Activated naive CD8-positive, alpha-beta T cell treated with anti-CD3 and anti-CD28 coated beads, Interleukin-2, amount 50 U/mL, for 16 hours (primary cell): ENCODE data around the gene ODAD4.

Source experiments
- DNase-seq: peaks from one replicate; pipeline ENCODE4 v3.0.0-alpha.2; 2020; ENCODE audit warnings: low read depth, low spot score

The ODAD4 gene

GRCh38 chr17:41971721-41972523 is 41.5 kb downstream of the ODAD4 start:
- DNase-seq = no peak

- DNase-seq = no peak
Measured at GRCh38 chr17:41972571-41973407, 42.4 kb downstream of the ODAD4 start.

- DNase-seq = no peak
Measured at GRCh38 chr17:41973408-41973811, 43.0 kb downstream of the ODAD4 start.

GRCh38 chr17:41974031-41974430 is 43.6 kb downstream of the ODAD4 start:
- no peak for DNase-seq

- DNase-seq = no peak
Measured at GRCh38 chr17:41974658-41975057, 44.2 kb downstream of the ODAD4 start.

GRCh38 chr17:41975099-41976083 is 45.0 kb downstream of the ODAD4 start:
- no peak for DNase-seq

- DNase-seq = no peak
Measured at GRCh38 chr17:41976142-41976768, 45.8 kb downstream of the ODAD4 start.

GRCh38 chr17:41977991-41978390 is 47.6 kb downstream of the ODAD4 start:
- no peak for DNase-seq

- DNase-seq = no peak
Measured at GRCh38 chr17:41982026-41982760, 51.8 kb downstream of the ODAD4 start.

GRCh38 chr17:41984454-41984853 is 54.0 kb downstream of the ODAD4 start:
- DNase-seq = no peak

GRCh38 chr17:41985919-41986318 is 55.5 kb downstream of the ODAD4 start:
- no peak for DNase-seq

- DNase-seq = no peak
Measured at GRCh38 chr17:41986634-41987033, 56.2 kb downstream of the ODAD4 start.

- DNase-seq = no peak
Measured at GRCh38 chr17:41987642-41988041, 57.2 kb downstream of the ODAD4 start.

GRCh38 chr17:41988418-41988817 is 58.0 kb downstream of the ODAD4 start:
- DNase-seq = no peak

- no peak for DNase-seq
Measured at GRCh38 chr17:41989702-41990419, 59.4 kb downstream of the ODAD4 start.

- DNase-seq = no peak
Measured at GRCh38 chr17:41992576-41992975, 62.2 kb downstream of the ODAD4 start.

GRCh38 chr17:41996855-41997164 is 66.4 kb downstream of the ODAD4 start:
- DNase-seq = no peak

- DNase-seq = no peak
Measured at GRCh38 chr17:41998497-41998896, 68.1 kb downstream of the ODAD4 start.

GRCh38 chr17:42000413-42001133 is 70.2 kb downstream of the ODAD4 start:
- no peak for DNase-seq
